Measurements from ENCODE around the gene SLC16A7. TPM values are rescaled to one million over a fixed set of nuclear protein-coding genes. Genes with fewer than 3 reads are reported as not detected.

SLC16A7 gene
- total RNA-seq, result 10 to 100 TPM; 16.0 to 22.9 TPM
- polyA plus RNA-seq, result 1 to 10 TPM; 3.4 to 6.7 TPM
- long read RNA-seq, donor 1, partial matches to known transcripts, result 0 of 2 reads
- long read RNA-seq, donor 1, other reads (novel, unspliced or antisense), result 0 of 2 reads
- long read RNA-seq, donor 2, result 0 reads
- long read RNA-seq, donor 3, partial matches to known transcripts, result 0 of 1 reads
- long read RNA-seq, donor 3, other reads (novel, unspliced or antisense), result 0 of 1 reads
- long read RNA-seq, donor 4, result 0 reads
- long read RNA-seq, donor 5, result 0 reads

- peaks cover 0 to 3% (median 0%) of the 10 kb centered on the region in 4 donors for H3K36me3 ChIP-seq (ENCODE audit: control insufficient read depth in 4 of 4, insufficient read depth in 4 of 4, low read length in 4 of 4)
- peak; percentile 91 to 94 (median 93) for DNase-seq
- peak within 1 kb of the TSS; percentile 83 to 96 for H3K27ac ChIP-seq (ENCODE audit: low read depth in 1 of 2, low read length in 1 of 2)
- H3K4me1 ChIP-seq (ENCODE audit: control insufficient read depth in 5 of 5, insufficient read depth in 5 of 5, low read length in 5 of 5), result peaks cover 0 to 14% (median 3%) of the 10 kb centered on the region in 5 donors
- no peaks in the 10 kb centered on the region for H3K9me3 ChIP-seq (ENCODE audit: control insufficient read depth in 4 of 4, insufficient read depth in 3 of 4, low read length in 3 of 4)
- TF ChIP-seq CTCF (IDR thresholded peaks at IDR 0.05; ENCODE audit: control extremely low read depth, extremely low read depth), result no peak
- ATAC-seq (ENCODE audit: insufficient read depth, low FRiP score), result peak; percentile 86
- no peaks in the 10 kb centered on the region for H3K27me3 ChIP-seq (ENCODE audit: control insufficient read depth in 3 of 3, insufficient read depth in 3 of 3, low read length in 2 of 3)
- 0% methylated on average over 56 to 61 of the region's 61 CpGs for WGBS, 2 donors
- H3K4me3 ChIP-seq, result peak within 1 kb of the TSS; percentile 75
- peak within 1 kb of the TSS; percentile 70 to 99 for H3K9ac ChIP-seq (ENCODE audit: insufficient read depth in 1 of 2, low read length in 2 of 2)
These were observed at the start of gene SLC16A7 for GRCh38 chr12:59595883-59596540. TSS of gene SLC16A7 (plus strand) at chr12:59596029. CDS start at chr12:59704802, 108,773 bp downstream.

DNA sequence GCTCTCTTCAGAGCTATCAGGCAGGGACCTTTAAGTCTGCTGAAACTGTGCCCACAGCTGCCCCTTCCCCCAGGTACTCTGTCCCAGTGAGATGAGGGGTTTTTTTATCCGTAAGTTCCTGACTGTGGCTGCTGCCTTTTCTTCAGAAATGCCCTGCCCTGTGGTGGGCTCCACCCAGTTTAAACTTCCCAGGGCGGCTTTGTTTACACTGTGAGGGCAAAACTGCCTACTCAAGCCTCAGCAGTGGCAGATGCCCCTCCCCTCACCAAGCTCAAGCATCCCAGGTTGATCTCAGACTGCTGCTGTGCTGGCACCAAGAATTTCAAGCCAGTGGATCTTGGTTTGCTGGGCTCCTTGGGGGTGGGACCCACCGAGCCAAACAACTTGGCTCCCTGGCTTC, 46.9 kb upstream of the SLC16A7 start:
- no peak overlapping the region for H3K4me3 ChIP-seq
- H3K36me3 ChIP-seq (ENCODE audit: control insufficient read depth in 4 of 4, insufficient read depth in 4 of 4, low read length in 4 of 4), result no peaks in the 10 kb centered on the region
- no peak for TF ChIP-seq CTCF (IDR thresholded peaks at IDR 0.05; ENCODE audit: control extremely low read depth, extremely low read depth)
- no peak overlapping the region for H3K27ac ChIP-seq (ENCODE audit: low read depth in 1 of 2, low read length in 1 of 2)
- ATAC-seq (ENCODE audit: insufficient read depth, low FRiP score), result no peak
- DNase-seq, result peak in 1 of 3 donors; percentile 0
- 59 to 71% methylated on average over 3 of the region's 3 CpGs for WGBS, 2 donors
- H3K9ac ChIP-seq (ENCODE audit: insufficient read depth in 1 of 2, low read length in 2 of 2), result no peak overlapping the region
- no peaks in the 10 kb centered on the region for H3K4me1 ChIP-seq (ENCODE audit: control insufficient read depth in 5 of 5, insufficient read depth in 5 of 5, low read length in 5 of 5)
- H3K27me3 ChIP-seq (ENCODE audit: control insufficient read depth in 3 of 3, insufficient read depth in 3 of 3, low read length in 2 of 3), result no peaks in the 10 kb centered on the region
- H3K9me3 ChIP-seq (ENCODE audit: control insufficient read depth in 4 of 4, insufficient read depth in 3 of 4, low read length in 3 of 4), result no peaks in the 10 kb centered on the region

DNA sequence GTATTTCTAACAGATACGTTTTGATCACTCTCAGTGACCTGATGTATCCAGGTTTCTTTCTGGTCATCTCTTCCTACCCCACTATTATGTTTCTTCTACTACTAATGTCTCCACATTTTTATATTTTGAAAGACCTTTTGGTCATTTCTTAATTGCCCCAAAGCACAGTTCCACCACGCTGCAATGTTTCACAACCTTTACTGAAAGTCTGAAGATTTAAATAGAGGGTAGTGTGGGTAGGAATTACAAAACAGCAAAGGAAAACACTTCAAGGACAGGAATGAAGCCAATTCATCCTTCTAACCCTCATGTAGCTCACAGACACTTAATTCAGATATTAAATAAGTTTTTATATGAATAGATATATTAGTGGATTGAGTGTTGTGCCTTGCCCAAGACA, 36.1 kb upstream of the SLC16A7 start:
- no peaks in the 10 kb centered on the region for H3K36me3 ChIP-seq (ENCODE audit: control insufficient read depth in 4 of 4, insufficient read depth in 4 of 4, low read length in 4 of 4)
- no peak overlapping the region for H3K27ac ChIP-seq (ENCODE audit: low read depth in 1 of 2, low read length in 1 of 2)
- no peaks in the 10 kb centered on the region for H3K27me3 ChIP-seq (ENCODE audit: control insufficient read depth in 3 of 3, insufficient read depth in 3 of 3, low read length in 2 of 3)
- no peak for TF ChIP-seq CTCF (IDR thresholded peaks at IDR 0.05; ENCODE audit: control extremely low read depth, extremely low read depth)
- WGBS, 2 donors, result 53 to 57% methylated on average over 2 of the region's 2 CpGs
- no peak overlapping the region for H3K4me3 ChIP-seq
- H3K9ac ChIP-seq (ENCODE audit: insufficient read depth in 1 of 2, low read length in 2 of 2), result no peak overlapping the region
- DNase-seq (no peak), ATAC-seq (ENCODE audit: insufficient read depth, low FRiP score) (no peak)
- H3K4me1 ChIP-seq (ENCODE audit: control insufficient read depth in 5 of 5, insufficient read depth in 5 of 5, low read length in 5 of 5), result no peaks in the 10 kb centered on the region
- H3K9me3 ChIP-seq (ENCODE audit: control insufficient read depth in 4 of 4, insufficient read depth in 3 of 4, low read length in 3 of 4), result no peaks in the 10 kb centered on the region
